Embryonic facial prominence (tissue), 1 donor: ENCODE data around the gene POU3F3.

Experiments
- DNase-seq: peaks from one replicate; pipeline ENCODE4 v3.0.0-alpha.2; 2016; ENCODE audit errors: extremely low spot score

The POU3F3 gene

GRCh38 chr2:104846786-104847585 lies 6.9 kb upstream of the POU3F3 start:
- no peak for DNase-seq

GRCh38 chr2:104847586-104848160 lies 6.2 kb upstream of the POU3F3 start:
- DNase-seq = no peak

- DNase-seq = no peak
Observed at GRCh38 chr2:104848526-104848925, 5.4 kb upstream of the POU3F3 start.

- DNase-seq = no peak
Observed at GRCh38 chr2:104849101-104849500, 4.8 kb upstream of the POU3F3 start.

- DNase-seq = no peak
Observed at GRCh38 chr2:104849618-104850141, 4.2 kb upstream of the POU3F3 start.

GRCh38 chr2:104850361-104851290 lies 3.3 kb upstream of the POU3F3 start:
- DNase-seq = no peak

- DNase-seq = no peak
Observed at GRCh38 chr2:104851291-104852089, 2.4 kb upstream of the POU3F3 start.

- no peak for DNase-seq
Observed at GRCh38 chr2:104852090-104852666, 1.7 kb upstream of the POU3F3 start.

GRCh38 chr2:104854498-104855220 lies 744 bp downstream of the POU3F3 start:
- DNase-seq = no peak

- DNase-seq = no peak
Observed at GRCh38 chr2:104855221-104856085, 1.5 kb downstream of the POU3F3 start.

GRCh38 chr2:104856086-104856972 lies 2.4 kb downstream of the POU3F3 start:
- DNase-seq = no peak

GRCh38 chr2:104856973-104857261 lies 3.0 kb downstream of the POU3F3 start:
- no peak for DNase-seq

- no peak for DNase-seq
Observed at GRCh38 chr2:104857262-104858005, 3.5 kb downstream of the POU3F3 start.

GRCh38 chr2:104858006-104858978 lies 4.4 kb downstream of the POU3F3 start:
- no peak for DNase-seq

- DNase-seq = no peak
Observed at GRCh38 chr2:104859291-104859765, 5.4 kb downstream of the POU3F3 start.

GRCh38 chr2:104859766-104860450 lies 6.0 kb downstream of the POU3F3 start:
- DNase-seq = no peak
